Mammary microvascular endothelial cell (primary cell): ENCODE data around the gene HTT-AS. TPM values are rescaled to one million over a fixed set of nuclear protein-coding genes. Genes with fewer than 3 reads are reported as not detected.

Source experiments
- total RNA-seq: library from RNA; depleted of rRNA; stranded (reverse); fragments of >200 nt; gene quantifications from 2 replicates; pipeline ENCODE4 v1.2.3, GENCODE V29; 2015

The HTT-AS gene
- total RNA-seq: not detected in 2 replicates

DNA sequence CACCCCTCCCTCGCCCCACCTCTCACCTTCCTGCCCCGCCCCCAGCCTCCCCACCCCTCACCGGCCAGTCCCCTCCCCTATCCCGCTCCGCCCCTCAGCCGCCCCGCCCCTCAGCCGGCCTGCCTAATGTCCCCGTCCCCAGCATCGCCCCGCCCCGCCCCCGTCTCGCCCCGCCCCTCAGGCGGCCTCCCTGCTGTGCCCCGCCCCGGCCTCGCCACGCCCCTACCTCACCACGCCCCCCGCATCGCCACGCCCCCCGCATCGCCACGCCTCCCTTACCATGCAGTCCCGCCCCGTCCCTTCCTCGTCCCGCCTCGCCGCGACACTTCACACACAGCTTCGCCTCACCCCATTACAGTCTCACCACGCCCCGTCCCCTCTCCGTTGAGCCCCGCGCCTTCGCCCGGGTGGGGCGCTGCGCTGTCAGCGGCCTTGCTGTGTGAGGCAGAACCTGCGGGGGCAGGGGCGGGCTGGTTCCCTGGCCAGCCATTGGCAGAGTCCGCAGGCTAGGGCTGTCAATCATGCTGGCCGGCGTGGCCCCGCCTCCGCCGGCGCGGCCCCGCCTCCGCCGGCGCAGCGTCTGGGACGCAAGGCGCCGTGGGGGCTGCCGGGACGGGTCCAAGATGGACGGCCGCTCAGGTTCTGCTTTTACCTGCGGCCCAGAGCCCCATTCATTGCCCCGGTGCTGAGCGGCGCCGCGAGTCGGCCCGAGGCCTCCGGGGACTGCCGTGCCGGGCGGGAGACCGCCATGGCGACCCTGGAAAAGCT is at the start of gene HTT-AS, which contains the start of gene HTT:
Gene HTT-AS, minus strand, starts transcription at position 461 of the 768 bp plus-strand sequence.
Gene HTT, plus strand, starts transcription at position 604 of the 768 bp plus-strand sequence. Its CDS starts 145 bp downstream, at position 749.

Other genes with a start within 250 kb of the HTT-AS start
- 173 and 190 TPM in 2 replicates for gene ADD1, start 230.7 kb downstream of the HTT-AS start, total RNA-seq
- gene NOP14, start 111.1 kb downstream of the HTT-AS start, total RNA-seq: 32.4 and 33.7 TPM in 2 replicates
- gene GRK4, start 111.0 kb downstream of the HTT-AS start, total RNA-seq: 3.1 and 3.5 TPM in 2 replicates
- 24.0 and 25.5 TPM in 2 replicates for gene HTT, start 143 bp upstream of the HTT-AS start, total RNA-seq
- gene MSANTD1, start 174.6 kb upstream of the HTT-AS start, total RNA-seq: 0.10 and 0.13 TPM in 2 replicates
- 47.4 and 47.6 TPM in 2 replicates for gene RGS12, start 218.5 kb upstream of the HTT-AS start, total RNA-seq